Measurements from ENCODE around the gene CCDC9B. TPM values are rescaled to one million over a fixed set of nuclear protein-coding genes. Genes with fewer than 3 reads are reported as not detected.

Gene CCDC9B
- total RNA-seq, 2 donors from 2014 or later = 17.1 to 26.4 TPM

- TF ChIP-seq CTCF (IDR thresholded peaks at IDR 0.05) (no peak), POLR2A (IDR thresholded peaks at IDR 0.05) (peak in 2 of 3 donors; percentile 49 to 57)
- H3K27ac ChIP-seq = peak within 1 kb of the TSS in 2 of 4 donors; percentile 1 to 27
- peak; percentile 93 to 95 (median 94) for DNase-seq
These were observed 42.1 kb upstream of the CCDC9B start, which contains the start of gene KNSTRN for GRCh38 chr15:40382580-40383456. Gene KNSTRN, plus strand, starts transcription at chr15:40382721. Its CDS starts 115 bp downstream, at chr15:40382836.

GRCh38 chr15:40381818-40382529 lies 41.2 kb upstream of the CCDC9B start:
- 81 to 82% methylated on average over 11 of the region's 11 CpGs for WGBS, 2 donors

More at GRCh38 chr15:40382580-40383456, 42.1 kb upstream of the CCDC9B start, which contains the start of gene KNSTRN:
- WGBS, 2 donors = 4 to 10% methylated on average over 10 to 56 of the region's 57 CpGs
- H3K9me3 ChIP-seq = no peaks in the 10 kb centered on the region
- H3K36me3 ChIP-seq (replicated peaks in 1 of 2; ENCODE audit: insufficient read depth in 1 of 2, low read depth in 2 of 2) = peaks cover 0 to 2% of the 10 kb centered on the region in 2 donors
- no peaks in the 10 kb centered on the region for H3K27me3 ChIP-seq
- ATAC-seq = peak; percentile 98
- peak within 1 kb of the TSS; percentile 76 to 88 for H3K4me3 ChIP-seq
- intact Hi-C loops (cut with DNase I) = no loop called here
- H3K4me1 ChIP-seq = peaks cover 17% of the 10 kb centered on the region

GRCh38 chr15:40380636-40381035 lies 39.9 kb upstream of the CCDC9B start:
- ATAC-seq (no peak), DNase-seq (no peak)
- intact Hi-C loops (cut with DNase I) = no loop called here
- H3K36me3 ChIP-seq (replicated peaks in 1 of 2; ENCODE audit: insufficient read depth in 1 of 2, low read depth in 2 of 2) = no peaks in the 10 kb centered on the region
- H3K9me3 ChIP-seq = no peaks in the 10 kb centered on the region
- no peak overlapping the region for H3K27ac ChIP-seq
- WGBS, 2 donors = 93 to 95% methylated on average over 10 of the region's 10 CpGs
- no peak overlapping the region for H3K4me3 ChIP-seq
- H3K4me1 ChIP-seq = peaks cover 17% of the 10 kb centered on the region
- no peaks in the 10 kb centered on the region for H3K27me3 ChIP-seq
- no peak for TF ChIP-seq POLR2A (IDR thresholded peaks at IDR 0.05)
- no peak for TF ChIP-seq CTCF (IDR thresholded peaks at IDR 0.05)

More at GRCh38 chr15:40381818-40382529, 41.2 kb upstream of the CCDC9B start:
- peaks cover 0 to 2% of the 10 kb centered on the region in 2 donors for H3K36me3 ChIP-seq (replicated peaks in 1 of 2; ENCODE audit: insufficient read depth in 1 of 2, low read depth in 2 of 2)
- ATAC-seq (no peak), DNase-seq (no peak)
- intact Hi-C loops (cut with DNase I) = no loop called here
- H3K4me1 ChIP-seq = peaks cover 17% of the 10 kb centered on the region
- no peak for TF ChIP-seq POLR2A (IDR thresholded peaks at IDR 0.05)
- no peak for TF ChIP-seq CTCF (IDR thresholded peaks at IDR 0.05)
- no peak overlapping the region for H3K27ac ChIP-seq
- H3K27me3 ChIP-seq = no peaks in the 10 kb centered on the region
- H3K4me3 ChIP-seq = no peak overlapping the region
- H3K9me3 ChIP-seq = no peaks in the 10 kb centered on the region

- no peaks in the 10 kb centered on the region for H3K27me3 ChIP-seq
- H3K36me3 ChIP-seq (replicated peaks in 1 of 2; ENCODE audit: insufficient read depth in 1 of 2, low read depth in 2 of 2) = no peaks in the 10 kb centered on the region
- H3K4me3 ChIP-seq = no peak overlapping the region
- no peak overlapping the region for H3K27ac ChIP-seq
- intact Hi-C loops (cut with DNase I) = no loop called here
- ATAC-seq (no peak), DNase-seq (peak; percentile 29 to 71 (median 44))
- TF ChIP-seq CTCF (IDR thresholded peaks at IDR 0.05) (no peak), POLR2A (IDR thresholded peaks at IDR 0.05) (no peak)
- no peaks in the 10 kb centered on the region for H3K9me3 ChIP-seq
- 39 to 42% methylated on average over 4 of the region's 4 CpGs for WGBS, 2 donors
- H3K4me1 ChIP-seq = peaks cover 17% of the 10 kb centered on the region
These were observed 39.1 kb upstream of the CCDC9B start for GRCh38 chr15:40379853-40380252.

All from body of pancreas (tissue), 4 donors.